ENCODE data around the gene NTRK2.
"Not testable (repeated sequence)": the region's sequence is repeated elsewhere in the genome, so short reads cannot be mapped to it uniquely, and the experiment has no call there.

NTRK2 gene

DNA sequence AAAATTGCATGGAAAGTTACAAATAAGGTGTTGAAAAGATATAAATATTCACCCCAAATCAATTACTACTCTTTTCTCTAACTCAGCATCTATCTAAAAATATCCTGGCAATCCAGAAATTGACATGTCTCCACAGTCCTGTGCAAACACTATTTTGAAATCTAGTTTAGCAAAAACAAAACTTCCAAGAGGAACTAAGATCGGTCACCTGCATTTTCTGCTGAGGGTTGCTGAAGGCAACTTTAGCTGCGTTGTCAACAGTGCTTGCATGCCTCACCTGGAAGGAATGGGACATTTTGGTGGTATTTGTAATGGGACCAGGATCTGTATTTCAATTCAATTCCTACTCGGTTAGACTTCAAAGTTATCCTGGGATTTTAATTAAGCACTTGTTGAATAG is 398.3 kb downstream of the NTRK2 start:
- no peak for DNase-seq (ENCODE audit: low read depth in 2 of 2)

DNA sequence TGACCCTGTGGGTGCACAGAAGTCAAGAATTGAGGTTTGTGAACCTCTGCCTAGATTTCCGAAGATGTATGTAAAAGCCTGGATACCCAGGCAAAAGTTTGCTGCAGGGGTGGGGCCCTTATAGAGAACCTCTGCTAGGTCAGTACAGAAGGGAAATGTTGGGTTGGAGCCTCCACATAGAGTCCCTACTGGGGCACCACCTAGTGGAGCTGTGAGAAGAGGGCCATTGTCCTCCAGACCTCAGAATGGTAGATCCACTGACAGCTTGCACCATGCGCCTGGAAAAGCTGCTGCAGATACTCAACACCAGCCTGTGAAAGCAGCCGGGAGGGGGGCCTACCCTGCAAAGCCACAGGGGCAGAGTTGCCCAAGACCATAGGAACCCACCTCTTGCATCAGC is 399.9 kb downstream of the NTRK2 start:
- not testable (repeated sequence) for DNase-seq (ENCODE audit: low read depth in 2 of 2)
